Uterus (tissue), 4 donors: Measurements from ENCODE around the gene GIMAP1. TPM values are rescaled to one million over a fixed set of nuclear protein-coding genes. Genes with fewer than 3 reads are reported as not detected.

ENCODE experiments used
- DNase-seq, 2 donors: peaks; one replicate each; pipeline ENCODE4 v3.0.0-alpha.2; 2019 to 2020
- H3K27ac ChIP-seq, 2 donors: fragments of 200-600 bp; sonication (generic); 1 replicate in 1 of 2; 2 replicates in 1 of 2; pipeline ENCODE4 v1.5.1; 2016 to 2018
- H3K27me3 ChIP-seq, 2 donors: fragments of 200-600 bp; sonication (generic); one replicate each; pipeline ENCODE4 v1.5.1; 2018 to 2019; ENCODE audit warnings: control low read depth in 1 of 2
- H3K36me3 ChIP-seq, 2 donors: fragments of 200-600 bp; sonication (generic); one replicate each; pipeline ENCODE4 v1.5.1; 2019; ENCODE audit warnings: control low read depth in 1 of 2
- H3K4me1 ChIP-seq, 2 donors: fragments of 200-600 bp; sonication (generic); one replicate each; pipeline ENCODE4 v1.5.1; 2018 to 2019; ENCODE audit warnings: control low read depth in 1 of 2
- H3K4me3 ChIP-seq, 2 donors: fragments of 200-600 bp; sonication (generic); 1 replicate in 1 of 2; 2 replicates in 1 of 2; pipeline ENCODE4 v1.5.1; 2018 to 2019; ENCODE audit warnings: mild to moderate bottlenecking in 1 of 2
- H3K9me3 ChIP-seq, 2 donors: fragments of 200-600 bp; sonication (generic); one replicate each; pipeline ENCODE4 v1.5.1; 2019; ENCODE audit warnings: control low read depth in 1 of 2
- CTCF ChIP-seq, 4 experiments: fragments of 200-600 bp in 2 of 4; fragments of 450-650 bp in 2 of 4; sonication (generic) in 2 of 4; IDR thresholded peaks; one replicate each; pipeline ENCODE4 v1.5.1; 2016 to 2019; ENCODE audit warnings: antibody characterized with exemption in 4 of 4, mild to moderate bottlenecking in 2 of 4, moderate library complexity in 1 of 4
- POLR2A ChIP-seq, 2 donors: fragments of 450-650 bp; IDR thresholded peaks; one replicate each; pipeline ENCODE4 v1.6.1; 2016; ENCODE audit warnings: antibody characterized with exemption in 2 of 2, mild to moderate bottlenecking in 1 of 2, moderate library complexity in 1 of 2
- intact Hi-C: fragments of 100-400 bp; cut with DNase I; formaldehyde crosslinking; loops from one replicate; pipeline ENCODE4 v1.15.1; 2023; ENCODE audit warnings: low total_unique reads
- total RNA-seq, 4 donors: library from RNA; depleted of rRNA in 3 of 4; stranded (reverse); fragments of >200 nt in 3 of 4; gene quantifications; one replicate each; pipeline versions ENCODE4 v1.1.0 to v1.2.4, GENCODE V29; 2014 to 2023
- donor health status: DM: yes; HTN: yes; CAD: no.

The GIMAP1 gene
- total RNA-seq, 4 donors from 2014 or later = 4.0 to 19.1 (median 9.9) TPM

GRCh38 chr7:150745086-150745485 lies 28.7 kb downstream of the GIMAP1 start:
- intact Hi-C loops = no loop called here
- DNase-seq = no peak
- TF ChIP-seq POLR2A (IDR thresholded peaks at IDR 0.05) (no peak), CTCF (IDR thresholded peaks at IDR 0.05) (no peak)
- Histone ChIP-seq H3K27ac (no peak overlapping the region), H3K36me3 (no peaks in the 10 kb centered on the region), H3K4me3 (no peak overlapping the region), H3K9me3 (no peaks in the 10 kb centered on the region), H3K4me1 (no peaks in the 10 kb centered on the region), H3K27me3 (no peaks in the 10 kb centered on the region)

- no peak overlapping the region for H3K4me3 ChIP-seq
- H3K9me3 ChIP-seq = no peaks in the 10 kb centered on the region
- H3K36me3 ChIP-seq = no peaks in the 10 kb centered on the region
- no peak for DNase-seq
- H3K4me1 ChIP-seq = no peaks in the 10 kb centered on the region
- intact Hi-C loops = no loop called here
- TF ChIP-seq POLR2A (IDR thresholded peaks at IDR 0.05) (no peak), CTCF (IDR thresholded peaks at IDR 0.05) (no peak)
- H3K27me3 ChIP-seq = no peaks in the 10 kb centered on the region
- no peak overlapping the region for H3K27ac ChIP-seq
These were observed 29.5 kb downstream of the GIMAP1 start for GRCh38 chr7:150745876-150746275.

- intact Hi-C loops = no loop called here
- no peak for TF ChIP-seq CTCF (IDR thresholded peaks at IDR 0.05)
- TF ChIP-seq POLR2A (IDR thresholded peaks at IDR 0.05) = no peak
- H3K4me1 ChIP-seq = no peaks in the 10 kb centered on the region
These were observed 30.5 kb downstream of the GIMAP1 start for GRCh38 chr7:150746921-150747320.

GRCh38 chr7:150748376-150748775 lies 32.0 kb downstream of the GIMAP1 start:
- Histone ChIP-seq H3K9me3 (no peaks in the 10 kb centered on the region), H3K4me1 (no peaks in the 10 kb centered on the region), H3K36me3 (no peaks in the 10 kb centered on the region), H3K27me3 (no peaks in the 10 kb centered on the region), H3K4me3 (no peak overlapping the region), H3K27ac (no peak overlapping the region)
- intact Hi-C loops = no loop called here
- no peak for DNase-seq
- TF ChIP-seq CTCF (IDR thresholded peaks at IDR 0.05) (no peak), POLR2A (IDR thresholded peaks at IDR 0.05) (no peak)

More at GRCh38 chr7:150746921-150747320, 30.5 kb downstream of the GIMAP1 start:
- no peak for DNase-seq
- H3K27ac ChIP-seq = no peak overlapping the region
- no peak overlapping the region for H3K4me3 ChIP-seq
- H3K36me3 ChIP-seq = no peaks in the 10 kb centered on the region
- no peaks in the 10 kb centered on the region for H3K9me3 ChIP-seq
- no peaks in the 10 kb centered on the region for H3K27me3 ChIP-seq

GRCh38 chr7:150751702-150752101 lies 35.3 kb downstream of the GIMAP1 start:
- intact Hi-C loops = no loop called here
- Histone ChIP-seq H3K27ac (no peak overlapping the region), H3K9me3 (no peaks in the 10 kb centered on the region), H3K4me3 (no peak overlapping the region), H3K4me1 (no peaks in the 10 kb centered on the region), H3K27me3 (no peaks in the 10 kb centered on the region), H3K36me3 (no peaks in the 10 kb centered on the region)
- TF ChIP-seq CTCF (IDR thresholded peaks at IDR 0.05) (no peak), POLR2A (IDR thresholded peaks at IDR 0.05) (no peak)
- no peak for DNase-seq
